Myocyte (in vitro differentiated cells): Measurements from ENCODE around the gene E2F2. TPM values are rescaled to one million over a fixed set of nuclear protein-coding genes. Genes with fewer than 3 reads are reported as not detected.

Experiments used
- DNase-seq: peaks from one replicate; pipeline ENCODE4 v3.0.0-alpha.2; 2012; ENCODE audit warnings: low read depth
- total RNA-seq: library from RNA; depleted of rRNA; stranded (reverse); fragments of >200 nt; gene quantifications from 2 replicates; pipeline ENCODE4 v1.2.3, GENCODE V29; 2014

Gene E2F2
- total RNA-seq, 1 donor from 2014 or later, result 0.13 TPM

DNA sequence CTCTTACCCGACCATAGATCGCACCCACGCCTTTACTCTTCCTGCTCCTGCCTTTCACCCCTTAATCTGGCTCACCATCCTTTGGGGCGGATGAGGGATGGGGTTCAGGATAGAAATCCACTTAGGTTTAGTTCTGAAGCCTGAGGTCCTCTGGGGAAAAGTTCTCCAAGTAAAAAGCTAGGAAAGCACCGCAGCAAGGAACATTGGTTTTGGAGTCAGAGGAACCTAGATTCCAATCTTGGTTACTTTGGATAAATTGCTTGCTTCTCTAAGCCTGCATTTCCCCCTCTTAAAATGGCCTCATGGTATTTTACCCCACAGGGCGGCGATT, 46.1 kb downstream of the E2F2 start:
- no peak for DNase-seq

DNA sequence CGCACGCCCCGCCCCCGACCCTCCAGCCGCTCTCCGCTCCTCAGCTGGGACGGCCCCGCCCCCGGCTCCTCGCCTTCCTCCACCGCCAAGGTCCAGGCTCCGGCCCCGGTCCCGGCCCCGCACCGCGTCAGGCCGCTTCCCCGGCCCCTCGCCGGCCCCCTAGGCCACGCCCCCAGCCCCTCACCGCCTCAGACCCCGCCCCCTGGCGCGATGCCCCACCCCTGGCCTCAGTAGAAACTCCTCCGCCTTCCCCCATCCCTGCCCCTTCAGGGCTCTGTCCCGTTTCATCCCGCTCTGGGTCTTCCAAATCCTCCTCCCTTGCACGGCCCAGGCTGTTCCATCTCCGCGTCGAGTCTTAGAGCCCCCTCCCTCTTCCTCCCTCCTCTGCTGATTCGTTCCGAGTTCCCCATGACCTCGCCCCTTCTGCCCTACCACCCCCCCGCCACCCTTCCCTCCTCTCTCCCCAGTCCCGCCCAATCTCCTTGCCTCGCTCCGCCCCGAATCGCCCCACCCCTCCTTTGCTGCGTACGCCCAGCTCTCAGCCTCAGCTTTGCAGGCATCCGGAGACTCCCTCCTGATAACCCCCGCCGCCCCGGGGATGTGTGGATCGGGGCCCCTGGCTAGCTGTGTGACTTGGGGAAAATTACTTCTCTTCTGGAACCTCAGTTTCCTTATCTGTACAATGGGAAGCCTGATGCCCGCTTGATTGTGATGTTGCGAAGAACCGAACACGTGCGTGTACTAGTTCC, 46.6 kb downstream of the E2F2 start:
- peak; percentile 92 for DNase-seq

GRCh38 chr1:23483321-23484252, 47.4 kb downstream of the E2F2 start, which contains the start of gene ASAP3:
TSS of gene ASAP3 (minus strand) at chr1:23484179. CDS start at chr1:23484133, 46 bp downstream.
- peak; percentile 61 for DNase-seq

GRCh38 chr1:23481904-23482303, 49.1 kb downstream of the E2F2 start:
- no peak for DNase-seq

- no peak for DNase-seq
These were observed 49.9 kb downstream of the E2F2 start for GRCh38 chr1:23481026-23481597.

- peak; percentile 46 for DNase-seq
These were observed 50.6 kb downstream of the E2F2 start for GRCh38 chr1:23480187-23481025.

DNA sequence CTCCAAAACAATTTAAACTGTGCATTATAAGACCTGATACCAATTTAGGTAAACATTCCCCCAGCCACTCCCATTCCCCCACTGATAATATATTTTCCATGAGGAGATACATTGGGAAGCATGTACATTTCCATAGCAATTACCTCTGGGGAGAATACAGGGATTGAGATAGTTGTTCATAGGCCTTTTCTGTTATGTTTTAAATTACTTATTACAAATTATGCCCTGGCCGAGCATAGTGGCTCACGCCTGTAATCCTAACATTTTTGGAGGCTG, 51.4 kb downstream of the E2F2 start:
- no peak for DNase-seq

GRCh38 chr1:23478896-23479665, 52.0 kb downstream of the E2F2 start:
- peak; percentile 91 for DNase-seq

DNA sequence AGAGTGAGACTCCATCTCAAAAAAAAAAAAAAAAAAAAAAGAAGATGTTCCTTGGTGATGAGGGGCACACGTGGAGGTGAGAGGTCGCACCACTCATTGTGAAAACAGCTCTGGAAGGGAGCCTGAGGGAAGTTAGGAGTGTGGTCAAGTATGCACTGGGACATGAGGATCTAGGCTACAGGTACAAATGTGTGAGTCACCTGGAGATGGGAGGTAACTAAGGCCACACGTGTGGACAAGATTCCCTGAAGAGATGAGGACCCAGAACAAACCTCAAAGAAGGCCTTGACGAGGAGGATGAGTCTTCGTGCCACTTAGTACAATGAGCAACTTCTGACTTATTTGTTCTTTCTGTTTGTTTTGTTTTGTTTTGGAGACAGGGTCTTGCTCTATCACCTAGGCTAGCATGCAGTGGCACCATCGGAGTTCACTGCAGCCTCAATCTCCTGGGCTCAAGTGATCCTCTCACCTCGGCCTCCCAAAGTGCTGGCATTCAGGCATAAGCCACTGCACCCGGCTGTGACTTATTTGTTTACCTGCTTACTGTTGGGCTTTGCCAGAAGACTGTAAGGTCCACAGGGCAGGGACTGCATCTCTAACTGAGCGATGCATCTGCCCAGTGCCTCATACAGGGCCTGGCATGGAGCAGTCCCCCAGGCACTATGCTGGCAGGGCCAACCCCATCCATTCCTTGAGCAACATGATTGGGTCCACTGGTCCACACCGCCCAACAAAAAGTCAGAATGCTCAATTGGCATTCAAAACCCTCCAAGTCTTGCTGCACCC, 53.5 kb downstream of the E2F2 start:
- no peak for DNase-seq

DNA sequence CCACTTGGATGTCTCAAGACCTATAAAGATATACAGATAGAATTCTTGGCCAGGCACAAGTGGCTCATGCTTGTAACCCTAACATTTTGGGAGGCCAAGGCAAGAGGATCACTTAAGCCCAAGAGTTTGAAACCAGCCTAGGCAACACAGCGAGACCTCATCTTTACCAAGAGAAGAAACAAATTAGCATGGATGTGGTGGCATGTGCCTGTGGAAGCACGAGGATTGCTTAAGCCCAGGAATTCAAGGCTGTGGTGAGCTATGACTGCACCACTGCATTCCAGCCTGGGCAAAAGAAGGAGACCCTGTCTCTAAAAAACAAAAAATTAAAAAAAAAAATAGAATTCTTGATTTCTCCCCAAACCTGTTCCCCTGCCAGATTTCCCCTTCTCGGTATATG, 55.4 kb downstream of the E2F2 start:
- DNase-seq, result peak; percentile 74

GRCh38 chr1:23475134-23475628, 55.9 kb downstream of the E2F2 start:
- peak; percentile 94 for DNase-seq

DNA sequence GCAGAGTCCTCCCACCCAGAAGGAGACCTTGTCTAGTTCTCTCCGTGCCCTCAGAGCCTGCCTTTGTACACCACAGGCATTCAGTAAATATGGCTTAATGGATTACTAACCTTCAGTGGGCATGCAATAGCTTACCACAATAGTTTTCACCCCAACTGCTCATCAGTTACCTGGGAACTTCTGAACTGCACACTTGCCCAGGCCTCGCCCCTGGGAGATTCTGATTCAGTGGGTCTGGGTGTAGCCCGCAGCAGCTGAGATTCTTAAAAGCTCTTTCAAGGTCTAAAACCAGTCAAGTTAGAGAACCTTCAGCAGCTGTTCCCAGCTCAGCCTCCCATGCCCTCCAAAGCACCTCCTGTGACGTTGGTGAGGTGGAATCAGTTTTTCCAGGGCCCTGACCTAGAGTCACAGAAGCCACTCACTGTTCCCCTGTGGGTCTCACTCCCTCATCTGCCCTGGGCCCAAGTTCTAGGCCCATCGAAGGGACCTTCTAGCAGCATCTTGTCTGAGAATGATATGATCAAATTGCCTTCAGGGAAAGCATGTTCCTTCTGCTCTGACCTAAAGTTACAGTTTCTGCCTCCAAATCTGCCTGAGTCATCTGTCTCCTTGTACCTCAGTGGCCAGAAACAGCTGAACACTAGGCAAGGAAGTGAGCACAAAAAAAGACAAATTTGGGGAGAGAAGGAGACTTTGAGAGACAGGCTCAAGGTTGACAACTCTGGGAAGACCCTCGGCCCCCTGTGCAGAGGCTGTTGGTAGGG, 57.8 kb downstream of the E2F2 start:
- DNase-seq, result peak; percentile 99

- DNase-seq, result no peak
These were observed 58.5 kb downstream of the E2F2 start for GRCh38 chr1:23472351-23473036.

- no peak for DNase-seq
These were observed 59.5 kb downstream of the E2F2 start for GRCh38 chr1:23471473-23472075.

DNA sequence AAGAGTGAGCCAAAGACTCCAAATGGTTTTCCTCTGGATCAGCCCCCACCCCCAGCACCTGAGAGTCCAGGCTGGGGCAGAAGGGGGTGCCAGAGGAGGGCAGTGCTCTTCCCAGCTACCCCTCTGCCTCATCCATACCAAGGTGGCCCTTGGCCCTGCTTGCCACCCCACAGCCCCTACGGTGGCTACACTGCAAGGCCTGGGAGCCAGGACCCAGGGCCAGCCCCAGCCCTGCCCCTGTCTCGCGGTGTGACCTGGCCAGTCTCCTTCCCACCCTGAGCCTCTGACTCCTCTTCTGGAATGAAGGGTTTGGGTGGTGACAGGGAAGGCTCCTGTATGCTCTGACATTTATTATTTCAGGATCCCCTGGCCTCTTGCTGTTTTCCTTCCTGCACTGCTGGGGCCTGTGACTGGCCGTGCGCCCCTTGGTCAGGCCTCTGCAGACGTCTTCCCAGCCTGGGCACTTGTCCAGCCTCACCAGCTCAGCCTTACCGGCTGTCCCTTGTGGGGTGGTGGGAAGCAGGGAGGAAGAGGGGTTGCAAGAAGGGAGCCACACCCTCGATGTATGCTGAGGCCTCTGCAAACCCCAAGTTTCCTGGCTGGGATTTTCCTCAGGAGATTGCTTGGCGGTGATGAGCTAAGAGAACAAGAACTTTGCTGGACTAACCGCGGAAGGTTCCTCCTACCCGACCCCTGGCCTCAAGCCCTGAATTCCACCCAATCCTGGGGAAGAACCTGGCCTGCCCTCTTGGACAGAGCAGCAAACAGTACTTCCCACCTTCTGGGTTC, 60.6 kb downstream of the E2F2 start:
- DNase-seq, result peak; percentile 89

- no peak for DNase-seq
These were observed 61.6 kb downstream of the E2F2 start for GRCh38 chr1:23469372-23469982.
